Stimulated activated naive CD8-positive, alpha-beta T cell treated with anti-CD3 and anti-CD28 coated beads, Interleukin-15, amount 100 ng/mL, for 72 hours (primary cell): Measurements from ENCODE around the gene CNTNAP5.

Experiments
- ATAC-seq: fragments of 150-1000 bp; cut with Tn5 transposase; 2 replicates; pipeline ENCODE4 v1.10.0; 2021; ENCODE audit warnings: mild to moderate bottlenecking, moderate library complexity
- DNase-seq, 2 donors: peaks; one replicate each; pipeline ENCODE4 v3.0.0; 2021 to 2022
- H3K27ac Mint-ChIP-seq, 2 donors: one replicate each; pipeline ENCODE4 v1.8.0; 2022; ENCODE audit warnings: mild to moderate bottlenecking in 2 of 2, mixed read lengths in 2 of 2, moderate library complexity in 2 of 2
- H3K27me3 Mint-ChIP-seq: one replicate; pipeline ENCODE4 v1.8.0; 2022; ENCODE audit warnings: mixed read lengths
- H3K4me1 Mint-ChIP-seq: one replicate; pipeline ENCODE4 v1.8.0; 2022; ENCODE audit warnings: mild to moderate bottlenecking, mixed read lengths
- H3K4me3 Mint-ChIP-seq, 2 donors: one replicate each; pipeline ENCODE4 v1.8.0; 2022; ENCODE audit warnings: mild to moderate bottlenecking in 2 of 2, mixed read lengths in 2 of 2, moderate library complexity in 1 of 2
- H3K9me3 Mint-ChIP-seq, 2 donors: one replicate each; pipeline ENCODE4 v1.8.0; 2022; ENCODE audit warnings: mixed read lengths in 2 of 2

The CNTNAP5 gene

DNA sequence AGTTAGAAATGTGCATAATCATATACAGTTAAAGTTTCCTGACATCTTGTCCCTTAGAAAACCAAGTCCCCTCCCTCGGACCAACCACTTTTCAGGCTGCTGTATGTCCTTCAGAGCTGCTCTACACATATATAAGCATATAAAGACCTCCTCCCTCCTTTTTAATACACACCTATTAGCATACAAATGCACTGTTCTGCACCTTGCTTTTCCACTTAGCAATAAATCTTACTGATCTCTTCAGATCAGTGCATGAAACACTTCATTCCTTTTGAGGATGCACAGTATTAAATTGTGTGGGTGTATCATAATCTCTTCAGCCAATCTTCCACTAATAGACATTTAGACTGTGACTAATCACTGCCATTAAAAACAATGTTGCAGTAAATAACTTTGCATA lies 79.8 kb downstream of the CNTNAP5 start:
- Mint-ChIP-seq H3K4me1 (no peaks in the 10 kb centered on the region), H3K27ac (no peak overlapping the region), H3K27me3 (no peaks in the 10 kb centered on the region), H3K9me3 (peaks cover 0 to 2% of the 10 kb centered on the region in 2 donors), H3K4me3 (no peak overlapping the region)
- no peak for DNase-seq
- ATAC-seq = no peak

DNA sequence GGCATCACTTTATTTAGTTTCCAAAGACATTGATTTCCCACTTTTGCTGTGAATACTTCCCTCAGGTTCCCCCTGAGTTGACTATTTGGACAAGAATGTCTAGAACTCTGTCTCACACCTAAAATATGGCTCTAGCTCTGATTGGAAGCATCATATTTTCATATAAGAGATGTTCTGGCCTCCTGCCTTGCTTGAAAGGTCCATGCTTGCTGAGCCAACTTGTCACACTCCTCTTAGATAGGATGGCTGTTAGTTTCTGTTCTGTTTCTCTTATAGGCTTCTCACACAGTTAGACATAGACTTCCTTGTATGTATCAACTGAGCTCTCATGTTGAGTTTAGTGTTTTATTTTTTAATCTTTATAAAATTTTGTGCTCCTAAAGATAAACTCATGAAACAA lies 87.1 kb downstream of the CNTNAP5 start:
- DNase-seq = no peak
- H3K9me3 Mint-ChIP-seq = peaks cover 0 to 7% of the 10 kb centered on the region in 2 donors
- H3K27me3 Mint-ChIP-seq = no peaks in the 10 kb centered on the region

DNA sequence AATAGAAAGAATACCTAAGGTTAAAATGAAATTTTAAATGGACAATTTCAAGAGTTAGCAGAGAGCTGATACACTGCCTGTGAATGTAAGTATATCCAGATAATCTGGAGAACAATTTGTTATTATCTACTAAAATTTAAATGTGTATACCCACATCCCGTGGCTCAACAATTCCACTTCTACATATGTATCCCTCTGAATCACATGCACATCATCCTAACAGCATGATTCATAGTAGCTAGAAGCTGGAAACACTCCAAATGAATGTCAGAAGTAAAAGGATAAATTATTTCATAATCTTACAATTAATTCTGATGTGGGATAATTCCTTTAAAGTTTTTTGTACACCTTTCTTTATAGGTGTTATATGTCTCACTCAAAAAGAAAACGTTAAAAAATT lies 87.9 kb downstream of the CNTNAP5 start:
- DNase-seq (no peak), ATAC-seq (no peak)
- Mint-ChIP-seq H3K4me3 (no peak overlapping the region), H3K9me3 (peaks cover 0 to 7% of the 10 kb centered on the region in 2 donors), H3K27me3 (no peaks in the 10 kb centered on the region), H3K4me1 (no peaks in the 10 kb centered on the region), H3K27ac (no peak overlapping the region)

More for the DNA sequence above, 87.1 kb downstream of the CNTNAP5 start:
- Mint-ChIP-seq H3K27ac (no peak overlapping the region), H3K4me3 (no peak overlapping the region), H3K4me1 (no peaks in the 10 kb centered on the region)
- ATAC-seq = no peak

GRCh38 chr2:124120246-124120645 lies 95.2 kb downstream of the CNTNAP5 start:
- Mint-ChIP-seq H3K4me3 (no peak overlapping the region), H3K4me1 (no peaks in the 10 kb centered on the region), H3K27ac (no peak overlapping the region), H3K9me3 (peaks cover 5 to 24% of the 10 kb centered on the region in 2 donors), H3K27me3 (no peaks in the 10 kb centered on the region)
- DNase-seq (no peak), ATAC-seq (no peak)

DNA sequence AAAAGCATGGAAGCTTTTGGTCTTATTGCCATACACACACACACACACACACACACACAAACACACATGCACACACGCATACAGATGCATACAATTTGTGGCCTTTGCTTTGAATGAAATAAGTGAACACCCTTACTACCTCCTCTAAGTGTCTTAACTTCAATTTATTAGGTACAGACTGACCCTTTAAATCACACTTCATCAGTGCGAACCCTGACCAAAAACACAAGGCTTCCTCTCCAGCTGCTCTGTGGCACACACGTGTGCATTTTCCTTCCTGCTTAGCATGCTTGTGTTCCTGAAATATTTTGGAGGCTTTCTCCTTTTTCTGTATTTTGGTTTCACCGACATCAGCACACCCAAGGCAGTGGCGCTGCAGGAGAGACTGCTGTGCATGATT lies 96.0 kb downstream of the CNTNAP5 start:
- H3K27ac Mint-ChIP-seq = no peak overlapping the region
- no peaks in the 10 kb centered on the region for H3K4me1 Mint-ChIP-seq
- ATAC-seq (no peak), DNase-seq (no peak)
- no peak overlapping the region for H3K4me3 Mint-ChIP-seq
- no peaks in the 10 kb centered on the region for H3K27me3 Mint-ChIP-seq
- peaks cover 5 to 32% of the 10 kb centered on the region in 2 donors for H3K9me3 Mint-ChIP-seq

GRCh38 chr2:124121760-124122275 lies 96.7 kb downstream of the CNTNAP5 start:
- Mint-ChIP-seq H3K9me3 (peaks cover 5 to 34% of the 10 kb centered on the region in 2 donors), H3K27ac (no peak overlapping the region), H3K4me3 (no peak overlapping the region), H3K4me1 (no peaks in the 10 kb centered on the region), H3K27me3 (no peaks in the 10 kb centered on the region)
- ATAC-seq = no peak
- DNase-seq = no peak

DNA sequence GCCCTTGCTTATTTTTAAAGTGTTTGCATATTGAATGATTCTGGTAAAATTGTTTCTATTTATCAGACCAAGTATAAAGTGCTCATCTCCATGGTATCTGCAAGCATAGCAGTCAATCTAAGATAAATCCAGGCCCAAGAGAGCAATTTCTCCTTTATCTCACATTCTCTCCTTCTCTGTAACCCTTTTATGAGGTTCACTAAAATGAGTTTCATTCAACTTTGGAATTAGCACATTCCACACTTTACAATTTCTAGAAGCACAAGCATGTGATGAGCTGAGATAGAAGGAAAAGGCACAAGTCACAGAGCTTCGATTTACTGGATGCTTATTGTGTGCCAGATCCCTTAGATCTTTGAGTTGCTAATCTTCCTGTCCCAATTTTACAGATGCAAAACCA lies 97.3 kb downstream of the CNTNAP5 start:
- H3K27me3 Mint-ChIP-seq = no peaks in the 10 kb centered on the region
- no peak overlapping the region for H3K4me3 Mint-ChIP-seq
- no peaks in the 10 kb centered on the region for H3K4me1 Mint-ChIP-seq

DNA sequence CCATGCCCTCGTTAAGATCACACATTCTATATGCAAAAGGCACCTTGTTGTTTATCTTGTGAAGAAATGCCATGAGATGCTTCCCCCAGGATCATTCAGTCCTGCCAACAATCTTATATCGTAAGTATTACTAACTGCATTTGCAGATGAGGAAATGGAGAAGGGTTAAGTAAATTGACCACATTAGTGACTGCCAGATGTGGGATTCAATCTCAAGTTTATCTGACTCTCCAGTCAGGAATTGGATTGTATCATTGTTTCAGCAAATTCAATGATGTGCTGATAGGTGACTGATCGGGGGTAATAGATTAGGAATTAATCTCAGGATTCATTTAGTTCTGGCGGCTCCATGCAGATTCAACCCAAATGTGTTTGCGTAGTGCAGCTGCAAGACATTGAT lies 106.2 kb downstream of the CNTNAP5 start:
- H3K4me1 Mint-ChIP-seq = no peaks in the 10 kb centered on the region
- no peak for DNase-seq
- no peak overlapping the region for H3K27ac Mint-ChIP-seq
- H3K27me3 Mint-ChIP-seq = no peaks in the 10 kb centered on the region
- H3K9me3 Mint-ChIP-seq = peaks cover 0 to 9% of the 10 kb centered on the region in 2 donors
- no peak overlapping the region for H3K4me3 Mint-ChIP-seq
- no peak for ATAC-seq

More for the DNA sequence above, 97.3 kb downstream of the CNTNAP5 start:
- DNase-seq (no peak), ATAC-seq (no peak)
- H3K9me3 Mint-ChIP-seq = peaks cover 5 to 34% of the 10 kb centered on the region in 2 donors
- peak overlapping the region in 1 of 2 donors; percentile 5 for H3K27ac Mint-ChIP-seq

DNA sequence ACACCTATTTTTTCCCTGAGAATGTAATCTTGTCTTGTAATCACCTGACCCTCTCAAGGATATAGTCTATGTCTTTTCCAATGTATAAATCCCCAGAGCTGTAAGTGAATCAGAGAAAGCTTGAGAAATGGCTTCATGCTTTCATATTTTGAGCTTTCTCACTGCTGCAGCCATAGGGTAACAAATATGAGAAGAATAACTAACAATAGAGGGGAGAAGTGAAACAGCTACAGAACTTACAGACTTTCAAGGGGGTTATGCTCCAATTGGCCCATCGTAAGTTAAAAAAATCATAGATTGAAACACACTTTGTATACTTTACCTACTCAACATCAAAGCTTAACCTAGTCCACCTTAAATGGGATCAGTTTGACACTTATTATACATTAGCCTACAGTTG lies 111.0 kb downstream of the CNTNAP5 start:
- H3K4me1 Mint-ChIP-seq = no peaks in the 10 kb centered on the region
- no peak overlapping the region for H3K4me3 Mint-ChIP-seq
- DNase-seq (no peak), ATAC-seq (no peak)
- H3K27ac Mint-ChIP-seq = no peak overlapping the region
- H3K27me3 Mint-ChIP-seq = no peaks in the 10 kb centered on the region
- peaks cover 7% of the 10 kb centered on the region in 2 donors for H3K9me3 Mint-ChIP-seq

DNA sequence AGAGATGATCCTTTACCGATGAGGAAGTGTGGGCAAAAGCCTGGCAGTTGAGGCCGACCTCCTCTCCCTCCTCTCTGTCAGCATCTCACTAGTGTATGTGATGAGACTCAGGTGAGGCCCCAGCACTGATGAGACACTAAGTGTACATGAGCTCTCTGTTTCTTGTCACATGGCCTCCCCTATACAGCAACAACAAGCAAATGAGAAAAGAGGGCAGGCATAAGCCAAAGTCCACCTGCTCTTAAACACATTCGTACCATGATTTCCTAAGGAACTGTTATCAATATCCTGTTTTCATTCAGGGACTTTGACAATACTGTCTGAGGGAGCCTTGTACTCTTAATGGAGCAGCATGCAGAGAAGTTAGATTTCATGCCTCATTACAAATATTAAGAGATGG lies 113.0 kb downstream of the CNTNAP5 start:
- no peak overlapping the region for H3K4me3 Mint-ChIP-seq
- no peak overlapping the region for H3K27ac Mint-ChIP-seq
- ATAC-seq (no peak), DNase-seq (no peak)
- no peaks in the 10 kb centered on the region for H3K4me1 Mint-ChIP-seq
- peaks cover 7% of the 10 kb centered on the region in 2 donors for H3K9me3 Mint-ChIP-seq
- no peaks in the 10 kb centered on the region for H3K27me3 Mint-ChIP-seq

- H3K27me3 Mint-ChIP-seq = no peaks in the 10 kb centered on the region
- H3K27ac Mint-ChIP-seq = no peak overlapping the region
- ATAC-seq (no peak), DNase-seq (no peak)
- H3K9me3 Mint-ChIP-seq = peaks cover 0 to 4% of the 10 kb centered on the region in 2 donors
- H3K4me1 Mint-ChIP-seq = no peaks in the 10 kb centered on the region
- no peak overlapping the region for H3K4me3 Mint-ChIP-seq
Measured at GRCh38 chr2:124145982-124146381, 120.9 kb downstream of the CNTNAP5 start.

DNA sequence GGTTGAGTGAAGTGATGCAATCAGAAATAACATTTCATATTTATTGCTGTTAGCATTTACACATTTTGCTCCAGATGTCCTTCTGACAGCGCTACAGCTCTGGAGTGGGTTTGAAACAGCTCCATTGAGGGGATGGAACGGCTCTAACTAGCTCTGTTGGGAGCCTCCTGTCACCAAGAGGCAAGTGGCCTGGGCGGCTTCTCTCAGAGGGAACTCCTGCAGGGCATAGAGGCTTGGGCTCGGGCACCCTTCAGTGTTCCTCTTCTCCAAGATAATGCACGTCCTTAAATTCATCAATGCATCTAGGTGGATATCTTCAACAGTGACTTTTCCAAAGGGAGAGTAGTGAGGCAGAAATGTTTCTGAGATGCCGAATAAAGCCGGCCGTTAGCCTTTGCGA lies 122.5 kb downstream of the CNTNAP5 start:
- H3K4me3 Mint-ChIP-seq = no peak overlapping the region
- no peak overlapping the region for H3K27ac Mint-ChIP-seq
- H3K4me1 Mint-ChIP-seq = no peaks in the 10 kb centered on the region
- no peak for DNase-seq
- H3K27me3 Mint-ChIP-seq = no peaks in the 10 kb centered on the region
- no peak for ATAC-seq
- H3K9me3 Mint-ChIP-seq = peaks cover 10 to 14% of the 10 kb centered on the region in 2 donors

DNA sequence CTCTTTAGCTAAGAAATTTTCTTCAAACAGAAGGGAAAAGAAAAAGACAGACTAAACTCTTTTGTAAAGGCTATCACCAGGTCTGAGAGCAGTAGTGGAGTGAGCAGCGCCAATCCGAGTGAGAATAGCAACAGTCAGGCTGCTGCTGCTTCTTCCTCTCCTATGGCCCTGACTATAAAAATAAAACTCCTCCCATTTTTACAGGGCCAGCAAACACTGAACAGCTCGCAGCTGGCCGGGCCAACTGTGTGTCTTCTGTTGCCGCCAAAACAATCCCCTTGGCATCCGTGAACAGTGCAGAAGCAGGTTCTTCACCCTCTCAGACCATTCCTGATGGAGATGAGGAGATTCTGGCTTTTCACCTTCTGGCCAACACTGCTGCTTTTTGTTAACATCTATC lies 124.5 kb downstream of the CNTNAP5 start:
- Mint-ChIP-seq H3K4me1 (no peaks in the 10 kb centered on the region), H3K9me3 (peaks cover 10 to 19% of the 10 kb centered on the region in 2 donors), H3K27me3 (no peaks in the 10 kb centered on the region), H3K27ac (no peak overlapping the region), H3K4me3 (no peak overlapping the region)
- ATAC-seq (no peak), DNase-seq (no peak)

DNA sequence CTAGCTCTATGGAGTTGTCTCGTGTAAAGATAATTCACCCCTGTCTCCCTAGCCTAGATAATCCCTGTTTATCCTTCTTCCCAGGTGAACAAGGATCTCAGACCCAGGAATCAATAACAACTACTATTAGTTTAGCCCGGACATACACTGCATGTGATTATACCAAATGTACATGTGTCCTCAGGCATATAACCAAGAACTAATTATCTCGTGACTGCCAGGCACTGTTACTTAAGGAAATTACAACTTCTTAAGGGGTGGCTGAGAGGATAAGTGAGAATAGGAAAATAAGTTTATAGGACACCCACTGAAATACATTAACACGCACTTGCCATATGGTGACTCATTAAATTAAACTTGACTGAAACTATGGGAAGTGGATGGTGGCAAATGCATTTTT lies 126.6 kb downstream of the CNTNAP5 start:
- DNase-seq (no peak), ATAC-seq (no peak)
- no peak overlapping the region for H3K27ac Mint-ChIP-seq
- no peak overlapping the region for H3K4me3 Mint-ChIP-seq
- peaks cover 9 to 25% of the 10 kb centered on the region in 2 donors for H3K9me3 Mint-ChIP-seq
- no peaks in the 10 kb centered on the region for H3K27me3 Mint-ChIP-seq
- H3K4me1 Mint-ChIP-seq = no peaks in the 10 kb centered on the region

DNA sequence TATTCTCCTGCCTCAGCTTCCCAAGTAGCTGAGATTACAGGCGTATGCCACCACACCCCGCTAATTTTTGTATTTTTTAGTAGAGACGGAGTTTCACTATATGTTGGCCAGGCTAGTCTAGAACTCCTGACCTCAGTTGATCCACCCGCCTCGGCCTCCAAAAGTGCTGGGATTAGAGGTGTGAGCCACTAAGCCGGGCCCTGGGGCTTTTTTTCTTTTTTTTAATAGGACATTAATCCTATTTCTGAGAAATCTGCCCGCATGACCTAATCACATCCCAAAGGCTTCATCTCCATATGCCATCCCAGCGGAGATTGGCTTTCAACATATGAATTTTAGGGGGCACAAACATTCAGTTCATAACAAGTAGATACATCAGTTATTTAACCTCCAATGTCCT lies 128.6 kb downstream of the CNTNAP5 start:
- no peak overlapping the region for H3K27ac Mint-ChIP-seq
- H3K27me3 Mint-ChIP-seq = no peaks in the 10 kb centered on the region
- peaks cover 6 to 25% of the 10 kb centered on the region in 2 donors for H3K9me3 Mint-ChIP-seq
- ATAC-seq = no peak
- no peak for DNase-seq
- H3K4me3 Mint-ChIP-seq = no peak overlapping the region
- H3K4me1 Mint-ChIP-seq = no peaks in the 10 kb centered on the region

DNA sequence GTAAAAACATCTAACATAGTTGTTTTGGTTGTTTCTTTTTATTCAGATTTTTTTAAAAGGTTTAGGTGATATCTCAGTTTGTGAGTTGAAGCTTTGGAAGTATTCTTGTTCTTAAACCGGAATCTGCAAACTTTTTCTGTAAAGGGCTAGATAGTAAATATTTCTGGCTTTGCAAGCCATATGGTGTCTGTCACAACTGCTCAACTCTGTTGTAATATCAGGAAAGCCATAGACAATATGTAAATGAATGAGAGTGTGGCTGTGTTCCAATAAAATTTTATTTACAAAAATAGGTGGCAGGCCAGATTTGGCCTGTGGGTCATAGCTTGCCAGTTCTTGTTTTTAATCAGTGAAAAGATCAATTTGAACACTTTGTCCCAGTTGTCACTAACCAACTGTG lies 134.1 kb downstream of the CNTNAP5 start:
- ATAC-seq (no peak), DNase-seq (no peak)
- no peak overlapping the region for H3K4me3 Mint-ChIP-seq
- no peak overlapping the region for H3K27ac Mint-ChIP-seq
- peaks cover 0 to 14% of the 10 kb centered on the region in 2 donors for H3K9me3 Mint-ChIP-seq
- H3K27me3 Mint-ChIP-seq = no peaks in the 10 kb centered on the region
- H3K4me1 Mint-ChIP-seq = no peaks in the 10 kb centered on the region

DNA sequence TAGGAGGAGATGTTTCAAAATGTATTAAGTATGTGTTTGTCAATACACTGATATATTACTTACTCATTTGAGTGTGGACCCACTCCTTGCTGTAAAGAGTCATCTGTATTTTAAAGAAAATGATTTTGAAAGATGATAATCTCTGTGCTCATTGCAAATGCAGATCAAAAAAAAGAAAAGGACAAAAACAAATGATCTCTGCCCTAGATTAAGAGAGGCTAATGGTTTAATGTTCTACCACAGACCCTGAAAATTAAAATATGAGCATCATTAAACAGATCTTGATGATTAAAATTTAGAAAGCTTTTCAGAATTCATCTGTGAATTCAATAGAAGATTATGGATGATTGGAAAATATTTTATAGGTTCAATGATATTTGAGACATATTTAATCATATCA lies 136.5 kb downstream of the CNTNAP5 start:
- ATAC-seq = no peak
- peaks cover 0 to 19% of the 10 kb centered on the region in 2 donors for H3K9me3 Mint-ChIP-seq
- H3K27ac Mint-ChIP-seq = no peak overlapping the region
- no peaks in the 10 kb centered on the region for H3K4me1 Mint-ChIP-seq
- H3K4me3 Mint-ChIP-seq = no peak overlapping the region
- H3K27me3 Mint-ChIP-seq = no peaks in the 10 kb centered on the region
- DNase-seq = no peak
